Uterus (tissue), 2 donors: ENCODE data around the gene DCC.

Experiments
- CTCF ChIP-seq, 4 experiments: fragments of 200-600 bp in 2 of 4; fragments of 450-650 bp in 2 of 4; sonication (generic) in 2 of 4; IDR thresholded peaks; one replicate each; pipeline ENCODE4 v1.5.1; 2016 to 2019; ENCODE audit warnings: antibody characterized with exemption in 4 of 4, mild to moderate bottlenecking in 2 of 4, moderate library complexity in 1 of 4
- POLR2A ChIP-seq, 2 donors: fragments of 450-650 bp; IDR thresholded peaks; one replicate each; pipeline ENCODE4 v1.6.1; 2016; ENCODE audit warnings: antibody characterized with exemption in 2 of 2, mild to moderate bottlenecking in 1 of 2, moderate library complexity in 1 of 2

- no peak for TF ChIP-seq POLR2A (IDR thresholded peaks at IDR 0.05)
- TF ChIP-seq CTCF (IDR thresholded peaks at IDR 0.05): no peak
Observed at GRCh38 chr18:52376104-52376503, 36.1 kb downstream of the DCC start.
